ENCODE data around the gene MYADML2. TPM values are rescaled to one million over a fixed set of nuclear protein-coding genes. Genes with fewer than 3 reads are reported as not detected.
"Not testable (repeated sequence)": the region's sequence is repeated elsewhere in the genome, so short reads cannot be mapped to it uniquely, and the experiment has no call there.

Gene MYADML2
- polyA plus RNA-seq, 3 donors: not detected

- no peak overlapping the region for H3K27ac ChIP-seq (ENCODE audit: low read depth, low read length)
- 72 to 87% (median 78%) methylated on average over 32 to 33 of the region's 33 CpGs for WGBS, 3 donors
Observed at GRCh38 chr17:81920612-81921536, 26.2 kb downstream of the MYADML2 start.

GRCh38 chr17:81918832-81919545 lies 28.0 kb downstream of the MYADML2 start:
- WGBS, 3 donors: 59 to 78% (median 66%) methylated on average over 15 of the region's 15 CpGs
- no peak overlapping the region for H3K27ac ChIP-seq (ENCODE audit: low read depth, low read length)

- H3K27ac ChIP-seq (ENCODE audit: low read depth, low read length): not testable (repeated sequence)
- WGBS, 3 donors: 25 to 38% (median 37%) methylated on average over 9 of the region's 9 CpGs
Observed at GRCh38 chr17:81918333-81918669, 28.7 kb downstream of the MYADML2 start.

- no peak within 1 kb of the TSS for H3K27ac ChIP-seq (ENCODE audit: low read depth, low read length)
- 1% methylated on average over 45 to 94 of the region's 94 CpGs for WGBS, 3 donors
Observed at GRCh38 chr17:81917565-81918332, 29.3 kb downstream of the MYADML2 start, which contains the start of gene SIRT7. Gene SIRT7, minus strand, starts transcription at chr17:81918176. Its CDS starts 45 bp downstream, at chr17:81918131.

- no peak overlapping the region for H3K27ac ChIP-seq (ENCODE audit: low read depth, low read length)
- WGBS, 3 donors: 71 to 77% (median 74%) methylated on average over 20 to 21 of the region's 21 CpGs
Observed at GRCh38 chr17:81916234-81917001, 30.6 kb downstream of the MYADML2 start.

- WGBS, 3 donors: 90 to 94% (median 92%) methylated on average over 12 of the region's 12 CpGs
- no peak overlapping the region for H3K27ac ChIP-seq (ENCODE audit: low read depth, low read length)
Observed at GRCh38 chr17:81915331-81915730, 31.7 kb downstream of the MYADML2 start.

- no peak overlapping the region for H3K27ac ChIP-seq (ENCODE audit: low read depth, low read length)
- WGBS, 3 donors: 94 to 96% (median 96%) methylated on average over 35 to 36 of the region's 36 CpGs
Observed at GRCh38 chr17:81914103-81914850, 32.8 kb downstream of the MYADML2 start.

- 91 to 94% (median 93%) methylated on average over 31 of the region's 31 CpGs for WGBS, 3 donors
- no peak overlapping the region for H3K27ac ChIP-seq (ENCODE audit: low read depth, low read length)
Observed at GRCh38 chr17:81913394-81914102, 33.5 kb downstream of the MYADML2 start.

GRCh38 chr17:81912441-81913309 lies 34.4 kb downstream of the MYADML2 start:
- 86 to 89% (median 89%) methylated on average over 32 of the region's 32 CpGs for WGBS, 3 donors
- H3K27ac ChIP-seq (ENCODE audit: low read depth, low read length): no peak overlapping the region

- WGBS, 3 donors: 74 to 88% (median 83%) methylated on average over 19 of the region's 19 CpGs
- H3K27ac ChIP-seq (ENCODE audit: low read depth, low read length): no peak overlapping the region
Observed at GRCh38 chr17:81911969-81912368, 35.1 kb downstream of the MYADML2 start.

- WGBS, 3 donors: 3 to 5% (median 4%) methylated on average over 39 to 84 of the region's 84 CpGs
- no peak within 1 kb of the TSS for H3K27ac ChIP-seq (ENCODE audit: low read depth, low read length)
Observed at GRCh38 chr17:81911277-81911961, 35.6 kb downstream of the MYADML2 start, which contains the start of gene PCYT2. Gene PCYT2, minus strand, starts transcription at chr17:81911399. Its CDS starts 44 bp downstream, at chr17:81911355.

GRCh38 chr17:81910840-81911276 lies 36.2 kb downstream of the MYADML2 start:
- H3K27ac ChIP-seq (ENCODE audit: low read depth, low read length): no peak overlapping the region
- 0 to 1% (median 1%) methylated on average over 39 to 55 of the region's 55 CpGs for WGBS, 3 donors

GRCh38 chr17:81909966-81910839 lies 36.8 kb downstream of the MYADML2 start:
- 27 to 39% (median 33%) methylated on average over 23 of the region's 23 CpGs for WGBS, 3 donors
- H3K27ac ChIP-seq (ENCODE audit: low read depth, low read length): no peak overlapping the region

GRCh38 chr17:81909231-81909630 lies 37.8 kb downstream of the MYADML2 start:
- no peak overlapping the region for H3K27ac ChIP-seq (ENCODE audit: low read depth, low read length)
- 91 to 93% (median 92%) methylated on average over 12 of the region's 12 CpGs for WGBS, 3 donors

All from adipose tissue (tissue), 3 donors.